HG02981 (cell line): ENCODE data around the gene CWF19L1.
"Not testable (repeated sequence)": the region's sequence is repeated elsewhere in the genome, so short reads cannot be mapped to it uniquely, and the experiment has no call there.

Experiments used
- ATAC-seq: cut with Tn5 transposase; IDR thresholded peaks from one replicate; pipeline ENCODE4 v1.9.1; 2021; ENCODE audit warnings: mild to moderate bottlenecking, moderate library complexity; ENCODE audit not compliant: unreplicated experiment

CWF19L1 gene

DNA sequence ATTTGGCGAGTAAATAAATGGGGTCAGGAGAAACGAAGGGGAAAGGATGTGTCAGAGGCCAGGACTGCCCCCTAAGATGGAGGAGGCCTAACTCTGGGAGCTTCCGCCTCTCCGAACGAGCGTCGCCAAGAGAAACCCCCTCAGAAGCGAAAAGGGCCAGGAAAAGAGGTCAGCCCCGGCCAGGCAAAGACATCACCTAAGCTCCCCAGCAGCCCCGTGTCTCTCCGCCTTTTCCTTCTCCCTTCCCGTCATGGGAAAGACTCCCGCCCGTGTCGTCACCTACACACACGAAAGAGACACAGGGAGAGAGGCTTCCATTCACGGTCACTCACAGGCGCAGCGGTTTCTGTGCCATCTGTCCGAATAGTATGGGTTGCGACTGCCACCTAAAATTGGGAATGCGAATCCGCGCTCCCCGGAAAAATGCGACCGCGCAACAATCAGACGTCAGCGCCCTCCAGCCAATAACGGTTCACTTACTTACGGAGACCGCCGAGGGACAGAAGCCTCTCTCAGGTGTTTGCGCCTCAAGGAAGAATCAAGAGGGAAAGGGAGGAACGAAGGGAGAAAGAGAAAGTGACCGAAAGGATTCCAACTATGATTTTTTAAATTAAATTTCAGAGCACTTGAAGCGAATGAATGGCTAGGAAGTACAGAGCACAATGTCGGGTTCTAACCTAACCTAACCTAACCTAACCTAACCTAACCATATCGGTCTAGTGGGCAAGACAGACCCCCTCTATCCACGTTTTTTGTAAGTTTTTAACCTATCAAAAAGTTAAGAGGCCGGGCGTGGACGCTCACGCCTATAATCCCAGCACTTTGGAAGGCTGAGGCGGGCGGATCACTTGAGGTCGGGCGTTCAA, at the start of gene CWF19L1:
Gene CWF19L1, minus strand, starts transcription at position 400 of the 866 bp plus-strand sequence. Its CDS starts 45 bp downstream, at position 355.
- ATAC-seq, result peak; percentile 72

DNA sequence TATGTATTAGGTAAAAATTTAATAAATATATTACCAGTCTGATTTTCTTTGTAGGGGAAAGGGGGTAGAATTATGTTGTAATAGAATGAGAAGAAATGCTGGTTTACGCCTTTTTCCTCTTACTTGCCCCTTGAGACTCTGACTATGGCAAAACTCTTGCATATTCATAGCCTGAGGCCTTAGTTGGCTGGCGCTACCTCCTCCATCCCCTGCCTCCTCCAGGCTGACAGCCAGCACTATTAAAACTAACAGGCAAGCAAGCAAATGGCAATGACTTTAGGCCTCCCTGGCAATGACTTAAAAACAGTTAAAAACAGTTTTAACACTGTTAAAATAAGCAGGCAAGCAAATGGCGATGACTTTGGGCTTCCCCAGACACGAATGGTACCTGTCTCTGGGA, 48.2 kb upstream of the CWF19L1 start:
- no peak for ATAC-seq

DNA sequence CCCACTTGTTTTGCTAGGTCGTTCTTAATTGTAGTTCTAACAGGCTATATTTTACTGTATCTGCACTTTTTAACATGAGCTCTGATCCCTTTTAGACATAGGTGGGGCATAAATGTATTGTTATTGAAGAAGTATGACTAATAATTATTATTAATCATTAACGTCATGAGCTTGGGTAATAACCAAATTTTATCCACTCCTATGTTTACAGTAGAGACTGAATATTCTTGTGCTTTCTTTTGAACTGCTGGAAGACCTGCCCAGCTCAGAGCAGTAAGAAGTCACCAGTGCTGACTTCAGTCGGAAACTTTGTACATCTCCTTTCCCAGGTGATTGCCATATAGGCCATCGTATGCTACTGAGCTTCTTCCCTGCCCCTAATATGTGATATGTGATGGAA, 43.9 kb upstream of the CWF19L1 start:
- no peak for ATAC-seq

DNA sequence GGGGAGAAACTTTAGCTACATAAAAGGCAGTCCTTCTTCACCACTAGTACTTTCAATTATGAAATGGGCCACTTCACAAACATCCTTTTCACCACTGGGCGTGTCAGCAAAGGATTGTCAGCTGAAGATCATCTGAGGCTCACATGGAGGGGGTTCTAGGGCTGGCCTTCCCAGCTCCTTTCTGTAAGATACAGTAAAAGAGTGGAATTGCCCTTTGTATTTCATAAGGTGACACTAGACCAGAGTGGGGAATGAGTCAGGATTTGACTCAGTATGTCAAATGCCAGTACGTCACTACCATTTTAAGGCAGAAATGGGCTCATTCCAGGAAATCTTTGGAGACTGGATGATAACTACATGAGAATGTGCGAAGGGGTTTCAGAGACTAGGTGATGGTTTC, 40.2 kb upstream of the CWF19L1 start:
- no peak for ATAC-seq

DNA sequence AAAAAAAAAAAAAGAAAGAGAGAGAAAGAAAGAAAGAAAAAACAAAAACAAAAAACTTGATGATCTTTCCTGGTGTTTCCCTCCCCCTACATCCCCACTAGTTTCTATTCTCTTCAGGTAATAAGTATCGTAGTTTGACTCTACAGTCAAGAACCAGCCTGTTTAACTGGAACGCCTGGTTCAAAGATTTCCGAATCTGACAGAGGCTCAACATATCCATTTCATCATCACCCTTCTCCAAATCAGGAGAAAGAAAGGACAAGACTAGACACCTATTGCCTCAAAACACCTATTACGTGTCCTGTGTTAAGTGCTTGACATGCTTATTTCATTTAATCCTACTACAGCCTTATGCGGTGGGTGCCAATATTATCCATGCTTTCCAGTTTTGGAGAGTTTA, 39.4 kb upstream of the CWF19L1 start:
- ATAC-seq, result no peak

DNA sequence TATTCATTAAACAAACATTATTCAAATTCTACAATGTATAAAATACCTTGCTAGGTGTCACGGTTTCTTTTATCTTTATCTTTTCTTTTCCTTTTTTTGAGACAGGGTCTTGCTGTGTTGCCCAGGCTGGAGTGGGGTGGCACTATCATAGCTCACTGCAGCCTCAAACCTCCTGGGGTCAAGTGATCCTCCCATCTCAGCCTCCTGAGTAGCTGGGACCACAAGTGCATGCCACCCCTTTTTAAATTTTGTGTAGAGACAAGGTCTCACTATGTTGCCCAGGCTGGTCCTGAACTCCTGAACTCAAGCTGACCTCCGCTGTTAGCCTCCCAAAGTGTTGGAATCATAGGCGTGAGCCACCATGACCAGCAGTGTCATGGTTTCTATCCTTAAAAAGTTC, 37.0 kb upstream of the CWF19L1 start:
- ATAC-seq, result no peak

DNA sequence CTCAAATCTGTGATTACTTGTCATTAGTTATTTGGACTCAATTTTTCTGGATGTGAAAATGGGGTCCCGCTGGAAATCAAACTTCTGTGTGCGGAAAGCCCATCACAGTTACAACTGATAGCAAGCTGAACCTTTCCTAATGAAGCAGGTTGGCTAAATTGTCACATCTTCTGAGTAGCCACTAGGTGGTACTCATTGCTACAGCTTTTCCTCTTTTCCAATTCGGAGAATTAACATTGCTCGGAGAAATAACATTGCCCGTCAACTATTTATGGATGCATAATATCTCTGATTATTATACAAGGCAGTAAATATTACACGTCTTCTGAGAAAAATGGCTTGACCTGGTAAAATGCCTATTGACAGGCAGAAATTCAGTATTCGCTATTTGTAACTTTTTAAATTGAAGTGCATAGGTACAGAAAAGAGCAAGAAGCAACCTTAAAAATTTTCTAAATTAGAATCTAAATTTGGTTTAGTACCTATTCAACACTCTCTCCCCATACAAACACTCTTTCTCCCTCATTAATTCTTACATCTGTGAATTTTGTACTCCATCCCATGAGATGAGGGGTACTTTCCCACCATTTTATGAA, 36.4 kb upstream of the CWF19L1 start:
- no peak for ATAC-seq

DNA sequence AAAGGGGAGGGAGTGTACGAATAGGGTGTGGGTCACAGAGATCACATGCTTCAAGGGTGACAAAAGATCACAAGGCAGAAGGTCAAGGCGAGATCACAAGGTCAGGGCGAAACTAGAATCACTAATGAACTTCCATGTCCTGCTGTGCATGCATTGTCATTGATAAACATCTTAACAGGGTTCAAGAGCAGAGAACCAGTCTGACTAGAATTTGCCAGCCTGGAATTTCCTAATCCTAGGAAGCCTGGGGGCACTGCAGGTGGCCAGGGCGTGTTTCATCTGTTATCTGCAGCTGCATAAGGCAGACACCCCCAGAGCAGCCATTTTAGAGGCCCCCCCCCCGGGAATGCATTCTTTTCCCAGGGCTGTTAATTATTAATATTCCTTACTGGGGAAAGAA, 33.7 kb upstream of the CWF19L1 start:
- ATAC-seq, result not testable (repeated sequence)

DNA sequence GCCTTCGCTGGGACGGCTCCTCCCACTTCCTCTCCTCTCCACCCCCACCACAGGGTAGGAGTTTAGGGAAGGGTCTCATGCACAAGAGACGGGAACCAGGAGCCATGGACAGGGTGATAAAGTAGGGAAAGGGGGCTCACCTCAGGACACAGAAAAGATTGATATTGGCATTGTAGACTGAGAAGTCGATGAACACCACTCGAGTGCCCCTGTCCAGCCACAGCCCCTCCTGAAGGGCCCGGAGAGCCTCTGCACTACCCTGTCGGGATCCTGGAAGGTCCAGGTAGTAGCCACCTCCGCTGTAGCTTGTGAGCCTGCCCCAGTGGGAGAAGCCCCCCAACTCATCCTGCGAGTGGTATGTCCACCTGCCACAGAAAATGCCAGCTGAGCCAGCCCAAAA, 29.8 kb upstream of the CWF19L1 start:
- no peak for ATAC-seq

DNA sequence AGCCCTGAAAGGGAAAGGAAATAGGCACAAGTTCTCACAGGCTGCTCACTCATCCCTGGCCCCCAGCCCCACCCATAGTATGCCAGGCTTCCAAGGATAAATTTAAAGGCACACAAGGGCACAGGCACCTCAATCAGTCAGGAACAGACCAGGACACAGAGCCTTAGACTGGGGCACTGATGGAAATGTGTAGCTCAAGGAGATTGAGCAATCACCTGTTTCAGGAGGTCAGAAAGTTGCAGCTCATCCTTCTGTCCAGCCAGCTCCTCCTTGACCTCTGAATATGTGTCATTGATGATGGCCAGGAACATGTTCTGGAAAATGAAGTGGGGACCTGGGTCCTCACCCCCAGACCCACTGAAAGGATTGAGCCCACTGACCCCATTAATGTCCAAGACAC, 25.6 kb upstream of the CWF19L1 start:
- no peak for ATAC-seq

DNA sequence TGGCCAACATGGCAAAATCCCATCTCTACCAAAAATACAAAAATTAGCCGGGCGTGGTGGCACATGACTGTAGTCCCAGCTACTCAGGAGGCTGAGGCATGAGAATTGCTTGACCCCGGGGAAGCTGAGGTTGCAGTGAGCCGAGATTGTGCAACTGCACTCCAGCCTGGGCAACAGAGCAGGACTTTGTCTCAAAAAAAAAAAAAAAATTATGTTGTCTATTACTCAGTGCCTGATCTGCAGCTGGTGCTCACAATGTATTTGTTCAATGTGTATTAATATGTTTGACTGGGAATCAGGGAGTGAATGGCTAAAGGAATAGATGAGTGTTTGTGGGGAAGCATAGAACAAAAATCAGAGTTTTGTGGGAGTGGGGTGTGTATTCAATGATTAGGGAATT, 24.9 kb upstream of the CWF19L1 start:
- ATAC-seq, result not testable (repeated sequence)

DNA sequence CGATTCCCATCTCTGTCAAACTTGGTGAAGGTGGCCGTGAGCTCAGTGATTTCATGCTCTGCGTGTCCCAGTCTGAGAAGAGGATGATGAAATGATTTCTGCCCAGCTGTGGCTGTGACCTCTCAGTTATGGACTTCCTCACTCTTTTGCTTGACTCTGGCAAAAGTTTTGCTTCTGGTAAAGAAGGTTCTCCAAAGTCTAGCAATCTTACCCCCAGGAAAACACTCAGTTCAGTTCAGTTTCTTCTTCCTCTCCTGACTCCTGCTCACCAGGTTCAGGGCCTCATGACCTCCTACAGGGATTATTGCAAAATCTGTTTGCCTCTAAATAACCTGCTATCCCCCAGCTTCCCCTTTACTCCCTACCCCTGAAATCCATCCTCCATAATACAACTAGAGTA, 23.9 kb upstream of the CWF19L1 start:
- ATAC-seq, result no peak

DNA sequence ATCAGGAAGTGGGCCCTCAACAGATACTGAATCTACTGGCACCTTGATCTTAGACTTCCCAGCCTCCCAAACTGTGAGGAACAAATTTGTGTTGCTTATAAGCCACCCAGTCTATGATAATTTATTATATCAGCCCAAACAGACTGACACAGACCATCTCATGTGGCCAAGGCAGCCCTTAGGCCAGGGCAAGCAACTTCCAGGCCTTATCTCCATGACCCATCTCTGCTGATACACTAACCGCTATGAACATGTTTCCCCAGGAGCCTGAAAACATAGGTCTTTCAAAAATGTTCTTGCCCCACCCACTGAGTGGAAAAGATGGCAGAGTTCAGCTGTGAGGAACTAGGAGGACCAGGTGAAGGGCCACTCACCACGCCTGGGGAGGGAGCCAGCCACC, 22.2 kb upstream of the CWF19L1 start:
- ATAC-seq, result no peak

DNA sequence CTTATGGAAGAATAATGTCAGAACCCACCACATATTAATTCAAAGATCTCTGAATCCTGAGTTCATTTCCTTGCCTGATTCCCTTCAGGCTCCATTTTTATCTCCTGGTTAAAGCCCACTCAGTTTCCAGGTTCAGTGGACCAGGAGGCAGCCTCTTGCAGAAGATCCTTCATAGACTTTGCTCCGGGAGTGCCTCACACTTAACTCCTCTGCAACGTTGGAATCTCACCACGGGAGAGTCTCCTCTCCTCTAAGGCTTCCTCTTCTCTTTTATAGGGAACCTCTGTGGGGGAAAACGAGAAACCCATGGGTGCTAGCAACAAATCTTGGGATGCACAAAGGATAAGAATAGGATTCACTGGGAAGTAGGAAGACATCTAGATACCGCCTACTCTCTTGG, 20.8 kb upstream of the CWF19L1 start:
- ATAC-seq, result no peak

DNA sequence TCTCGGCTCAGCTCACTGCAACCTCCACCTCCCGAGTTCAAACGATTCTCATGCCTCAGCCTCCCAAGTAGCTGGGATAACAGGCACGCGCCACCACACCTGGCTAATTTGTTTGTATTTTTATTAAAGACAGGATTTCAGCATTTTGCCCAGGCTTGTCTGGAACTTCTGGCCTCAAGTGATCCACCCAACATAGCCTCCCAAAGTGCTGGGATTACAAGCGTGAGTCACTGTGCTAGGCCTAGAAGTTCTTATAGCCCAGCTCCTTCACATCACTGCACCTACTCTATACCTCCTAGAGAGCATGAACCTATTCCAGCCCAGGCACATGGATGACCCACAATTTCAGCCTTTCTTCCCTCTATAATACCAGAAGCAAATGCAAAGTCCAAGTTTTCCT, 20.3 kb upstream of the CWF19L1 start:
- no peak for ATAC-seq

DNA sequence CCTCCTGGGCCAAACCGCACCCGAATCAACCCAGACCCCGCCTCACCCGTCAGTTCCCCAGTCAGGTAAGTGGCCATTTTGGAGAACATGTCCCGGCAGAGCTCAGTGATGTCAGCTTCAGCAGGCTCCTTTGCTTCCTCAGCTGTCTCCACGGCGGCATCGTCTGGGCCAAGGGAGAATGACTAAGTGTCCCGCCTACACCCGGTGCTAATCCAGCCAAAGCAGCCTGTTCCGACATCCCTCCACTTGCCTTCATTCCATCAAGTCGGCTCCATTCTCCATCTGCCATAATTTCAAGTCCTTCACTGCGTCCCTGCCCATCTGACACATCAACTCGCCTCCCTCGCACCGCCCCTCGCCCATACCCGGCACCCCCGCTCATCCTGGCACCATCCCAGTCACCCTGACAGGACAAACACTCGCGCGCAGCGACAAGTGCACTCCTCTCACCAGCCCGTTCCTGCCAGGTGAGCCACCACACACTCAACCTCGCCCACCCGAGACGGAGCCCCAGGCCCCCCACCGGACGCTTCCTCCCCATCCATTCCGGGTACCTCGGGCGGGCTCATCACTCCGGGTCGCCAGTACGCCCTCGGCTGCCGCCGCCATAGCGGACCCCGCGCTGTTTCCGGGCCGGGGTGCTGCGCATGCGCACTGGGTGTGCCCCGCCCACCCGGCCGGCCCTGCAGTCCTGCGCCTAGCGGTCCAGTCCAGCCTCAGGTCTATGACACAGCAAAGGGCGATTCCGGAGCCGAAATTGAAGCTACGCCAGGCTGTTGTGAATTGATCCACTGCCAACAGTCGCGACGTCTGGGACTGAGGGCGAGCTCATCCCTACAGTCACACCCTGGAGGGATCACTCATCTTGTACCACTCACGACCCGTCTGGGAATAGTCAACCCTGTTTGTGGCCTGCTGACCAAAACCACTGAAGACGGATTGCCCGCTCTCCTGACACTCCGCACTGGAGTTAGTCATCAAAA, 18.9 kb upstream of the CWF19L1 start, which contains the start of gene BLOC1S2:
Gene BLOC1S2, minus strand, starts transcription at position 630 of the 983 bp plus-strand sequence. Its CDS starts 21 bp downstream, at position 609.
- ATAC-seq, result peak; percentile 81

DNA sequence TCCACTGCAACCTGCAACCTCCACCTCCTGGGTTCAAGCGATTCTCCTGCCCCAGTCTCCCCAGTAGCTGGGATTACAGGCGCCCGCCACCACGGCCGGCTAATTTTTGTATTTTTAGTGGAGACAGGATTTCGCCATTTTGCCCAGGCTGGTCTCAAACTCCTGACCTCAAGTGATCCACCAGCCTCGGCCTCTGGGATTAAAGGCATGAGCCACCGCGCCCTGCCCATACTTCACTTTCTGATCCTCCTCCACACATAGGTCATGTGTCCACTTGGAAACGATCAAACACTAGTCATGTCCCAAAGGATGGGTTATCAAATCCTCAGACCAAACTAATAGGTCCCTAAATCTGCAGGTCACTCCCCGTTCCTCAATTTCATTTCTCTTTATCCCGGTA, 17.9 kb upstream of the CWF19L1 start:
- not testable (repeated sequence) for ATAC-seq

DNA sequence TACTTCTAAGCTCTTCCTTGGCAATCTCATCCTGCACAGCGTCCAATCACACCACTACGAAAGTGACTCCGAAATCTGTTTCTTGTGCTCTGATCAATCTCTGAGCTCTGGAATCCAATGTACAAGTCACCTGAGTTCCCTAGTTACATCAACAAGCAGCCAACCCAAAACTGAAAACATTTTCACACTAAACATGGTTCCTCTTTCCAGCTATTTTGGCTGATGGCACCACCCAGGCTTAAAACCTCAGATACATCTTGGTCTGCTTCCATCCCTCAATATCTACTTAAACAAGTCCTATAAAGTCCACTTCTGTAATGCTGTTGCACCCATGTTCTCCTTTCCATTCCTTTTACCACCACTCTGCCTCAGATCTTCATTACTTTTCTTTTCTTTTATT, 15.5 kb upstream of the CWF19L1 start:
- ATAC-seq, result no peak

DNA sequence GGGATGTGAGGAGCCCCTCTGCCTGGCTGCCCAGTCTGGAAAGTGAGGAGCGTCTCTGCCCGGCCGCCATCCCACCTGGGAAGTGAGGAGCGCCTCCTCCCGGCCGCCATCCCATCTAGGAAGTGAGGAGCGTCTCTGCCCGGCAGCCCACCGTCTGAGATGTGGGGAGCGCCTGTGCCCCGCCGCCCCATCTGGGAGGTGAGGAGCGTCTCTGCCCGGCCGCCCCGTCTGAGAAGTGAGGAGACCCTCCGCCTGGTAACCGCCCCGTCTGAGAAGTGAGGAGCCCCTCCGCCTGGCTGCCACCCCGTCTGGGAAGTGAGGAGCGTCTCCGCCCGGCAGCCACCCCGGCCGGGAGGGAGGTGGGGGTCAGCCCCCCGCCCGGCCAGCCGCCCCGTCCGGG, 9.5 kb upstream of the CWF19L1 start:
- not testable (repeated sequence) for ATAC-seq

DNA sequence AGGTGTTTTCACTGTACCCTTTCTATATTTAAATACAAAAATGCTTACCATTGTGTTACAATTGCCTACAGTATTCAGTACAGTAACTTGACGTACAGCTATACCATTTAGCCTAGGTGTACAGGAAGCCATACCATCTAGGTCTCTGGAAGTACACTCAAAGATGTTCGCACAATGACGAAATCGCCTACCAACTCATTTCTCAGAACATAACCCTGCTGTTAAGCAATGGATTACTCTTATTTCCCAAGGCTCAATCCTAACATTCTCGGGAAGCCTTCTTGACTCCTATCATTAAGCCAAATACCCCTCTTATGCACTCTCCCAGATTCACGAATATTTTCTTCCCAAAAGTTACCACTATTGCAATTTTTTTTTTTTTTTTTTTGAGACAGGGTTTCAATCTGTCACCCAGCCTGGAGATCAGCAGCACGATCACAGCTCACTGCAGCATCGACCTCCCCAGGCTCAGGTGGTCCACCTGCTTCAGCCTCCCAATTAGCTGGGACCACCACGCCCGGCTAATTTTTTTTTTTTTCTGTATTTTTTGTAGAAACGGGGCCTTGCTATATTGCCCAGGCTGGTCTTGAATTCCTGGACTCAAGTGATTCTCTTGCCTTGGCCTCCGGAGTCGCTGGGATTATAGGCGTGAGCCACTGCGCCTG, 1.5 kb downstream of the CWF19L1 start:
- no peak for ATAC-seq

DNA sequence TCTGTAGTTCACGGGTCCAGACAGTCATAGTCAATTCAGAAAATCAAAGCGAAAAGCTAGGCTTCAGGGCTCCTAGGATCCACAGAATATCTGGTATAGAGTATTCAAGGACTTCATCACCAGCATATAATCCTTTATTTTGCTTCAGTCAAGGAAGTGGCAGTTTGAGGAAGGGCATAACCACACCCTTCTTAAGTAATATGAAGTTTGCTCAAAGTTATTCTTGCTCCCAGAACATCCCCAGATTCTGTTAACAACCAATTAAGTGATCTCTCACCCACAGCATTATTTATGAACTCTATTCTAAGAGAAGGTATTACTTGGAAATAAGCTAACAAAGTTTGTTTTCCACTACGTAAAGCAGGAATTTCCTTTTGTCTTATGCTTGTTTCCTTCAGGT, 13.2 kb downstream of the CWF19L1 start:
- no peak for ATAC-seq
